ENCODE results near the gene LPAR2.

Gene LPAR2

GRCh38 chr19:19588546-19588945 is 39.5 kb downstream of the LPAR2 start:
- no peak overlapping the region for H3K4me3 ChIP-seq (ENCODE audit: low read length)
- H3K36me3 ChIP-seq (ENCODE audit: control insufficient read depth, insufficient read depth, low read length, severe bottlenecking) = no peaks in the 10 kb centered on the region
- H3K27me3 ChIP-seq (replicated peaks; ENCODE audit: control insufficient read depth, insufficient read depth, low read length) = no peaks in the 10 kb centered on the region
- peaks cover 17% of the 10 kb centered on the region for H3K4me1 ChIP-seq (ENCODE audit: control insufficient read depth, insufficient read depth, low read length)
- no peak for DNase-seq (ENCODE audit: low read depth)
- H3K9me3 ChIP-seq (ENCODE audit: control insufficient read depth, low read length) = no peaks in the 10 kb centered on the region
- H3K9ac ChIP-seq (ENCODE audit: low read length) = no peak overlapping the region

GRCh38 chr19:19587771-19588170 is 40.2 kb downstream of the LPAR2 start:
- H3K9ac ChIP-seq (ENCODE audit: low read length) = no peak overlapping the region
- H3K9me3 ChIP-seq (ENCODE audit: control insufficient read depth, low read length) = no peaks in the 10 kb centered on the region
- peaks cover 17% of the 10 kb centered on the region for H3K4me1 ChIP-seq (ENCODE audit: control insufficient read depth, insufficient read depth, low read length)
- no peaks in the 10 kb centered on the region for H3K27me3 ChIP-seq (replicated peaks; ENCODE audit: control insufficient read depth, insufficient read depth, low read length)
- H3K4me3 ChIP-seq (ENCODE audit: low read length) = no peak overlapping the region
- H3K36me3 ChIP-seq (ENCODE audit: control insufficient read depth, insufficient read depth, low read length, severe bottlenecking) = no peaks in the 10 kb centered on the region
- no peak for DNase-seq (ENCODE audit: low read depth)

GRCh38 chr19:19584356-19584755 is 43.7 kb downstream of the LPAR2 start:
- no peaks in the 10 kb centered on the region for H3K4me1 ChIP-seq (ENCODE audit: control insufficient read depth, insufficient read depth, low read length)
- H3K4me3 ChIP-seq (ENCODE audit: low read length) = no peak overlapping the region
- H3K27me3 ChIP-seq (replicated peaks; ENCODE audit: control insufficient read depth, insufficient read depth, low read length) = no peaks in the 10 kb centered on the region
- no peak for DNase-seq (ENCODE audit: low read depth)
- H3K36me3 ChIP-seq (ENCODE audit: control insufficient read depth, insufficient read depth, low read length, severe bottlenecking) = no peaks in the 10 kb centered on the region
- H3K9me3 ChIP-seq (ENCODE audit: control insufficient read depth, low read length) = no peaks in the 10 kb centered on the region
- no peak overlapping the region for H3K9ac ChIP-seq (ENCODE audit: low read length)

GRCh38 chr19:19582471-19582870 is 45.5 kb downstream of the LPAR2 start:
- H3K27me3 ChIP-seq (replicated peaks; ENCODE audit: control insufficient read depth, insufficient read depth, low read length) = no peaks in the 10 kb centered on the region
- H3K9me3 ChIP-seq (ENCODE audit: control insufficient read depth, low read length) = no peaks in the 10 kb centered on the region
- DNase-seq (ENCODE audit: low read depth) = no peak
- no peak overlapping the region for H3K4me3 ChIP-seq (ENCODE audit: low read length)
- no peak overlapping the region for H3K9ac ChIP-seq (ENCODE audit: low read length)
- no peaks in the 10 kb centered on the region for H3K4me1 ChIP-seq (ENCODE audit: control insufficient read depth, insufficient read depth, low read length)
- no peaks in the 10 kb centered on the region for H3K36me3 ChIP-seq (ENCODE audit: control insufficient read depth, insufficient read depth, low read length, severe bottlenecking)

- H3K27me3 ChIP-seq (replicated peaks; ENCODE audit: control insufficient read depth, insufficient read depth, low read length) = no peaks in the 10 kb centered on the region
- no peak overlapping the region for H3K4me3 ChIP-seq (ENCODE audit: low read length)
- no peaks in the 10 kb centered on the region for H3K9me3 ChIP-seq (ENCODE audit: control insufficient read depth, low read length)
- H3K9ac ChIP-seq (ENCODE audit: low read length) = no peak overlapping the region
- H3K4me1 ChIP-seq (ENCODE audit: control insufficient read depth, insufficient read depth, low read length) = no peaks in the 10 kb centered on the region
- no peak for DNase-seq (ENCODE audit: low read depth)
- H3K36me3 ChIP-seq (ENCODE audit: control insufficient read depth, insufficient read depth, low read length, severe bottlenecking) = no peaks in the 10 kb centered on the region
Measured at GRCh38 chr19:19581391-19581790, 46.6 kb downstream of the LPAR2 start.

- no peak for DNase-seq (ENCODE audit: low read depth)
- Histone ChIP-seq H3K9ac (ENCODE audit: low read length) (no peak overlapping the region), H3K27me3 (replicated peaks; ENCODE audit: control insufficient read depth, insufficient read depth, low read length) (no peaks in the 10 kb centered on the region), H3K36me3 (ENCODE audit: control insufficient read depth, insufficient read depth, low read length, severe bottlenecking) (no peaks in the 10 kb centered on the region), H3K4me1 (ENCODE audit: control insufficient read depth, insufficient read depth, low read length) (no peaks in the 10 kb centered on the region), H3K4me3 (ENCODE audit: low read length) (no peak overlapping the region), H3K9me3 (ENCODE audit: control insufficient read depth, low read length) (no peaks in the 10 kb centered on the region)
Measured at GRCh38 chr19:19580418-19580817, 47.6 kb downstream of the LPAR2 start.

- H3K4me1 ChIP-seq (ENCODE audit: control insufficient read depth, insufficient read depth, low read length) = no peaks in the 10 kb centered on the region
- no peak for DNase-seq (ENCODE audit: low read depth)
- no peaks in the 10 kb centered on the region for H3K9me3 ChIP-seq (ENCODE audit: control insufficient read depth, low read length)
- H3K27me3 ChIP-seq (replicated peaks; ENCODE audit: control insufficient read depth, insufficient read depth, low read length) = no peaks in the 10 kb centered on the region
- H3K36me3 ChIP-seq (ENCODE audit: control insufficient read depth, insufficient read depth, low read length, severe bottlenecking) = no peaks in the 10 kb centered on the region
- no peak overlapping the region for H3K9ac ChIP-seq (ENCODE audit: low read length)
- no peak overlapping the region for H3K4me3 ChIP-seq (ENCODE audit: low read length)
Measured at GRCh38 chr19:19579533-19580361, 48.3 kb downstream of the LPAR2 start.

GRCh38 chr19:19578252-19578651 is 49.8 kb downstream of the LPAR2 start:
- H3K4me3 ChIP-seq (ENCODE audit: low read length) = no peak overlapping the region
- H3K4me1 ChIP-seq (ENCODE audit: control insufficient read depth, insufficient read depth, low read length) = no peaks in the 10 kb centered on the region
- DNase-seq (ENCODE audit: low read depth) = no peak

GRCh38 chr19:19575411-19575810 is 52.6 kb downstream of the LPAR2 start:
- Histone ChIP-seq H3K36me3 (ENCODE audit: control insufficient read depth, insufficient read depth, low read length, severe bottlenecking) (no peaks in the 10 kb centered on the region), H3K9ac (ENCODE audit: low read length) (no peak overlapping the region), H3K4me1 (ENCODE audit: control insufficient read depth, insufficient read depth, low read length) (no peaks in the 10 kb centered on the region), H3K9me3 (ENCODE audit: control insufficient read depth, low read length) (no peaks in the 10 kb centered on the region), H3K27me3 (replicated peaks; ENCODE audit: control insufficient read depth, insufficient read depth, low read length) (no peaks in the 10 kb centered on the region), H3K4me3 (ENCODE audit: low read length) (no peak overlapping the region)
- no peak for DNase-seq (ENCODE audit: low read depth)

More at GRCh38 chr19:19578252-19578651, 49.8 kb downstream of the LPAR2 start:
- Histone ChIP-seq H3K27me3 (replicated peaks; ENCODE audit: control insufficient read depth, insufficient read depth, low read length) (no peaks in the 10 kb centered on the region), H3K9ac (ENCODE audit: low read length) (no peak overlapping the region), H3K36me3 (ENCODE audit: control insufficient read depth, insufficient read depth, low read length, severe bottlenecking) (no peaks in the 10 kb centered on the region), H3K9me3 (ENCODE audit: control insufficient read depth, low read length) (no peaks in the 10 kb centered on the region)
